Stimulated activated CD8-positive, alpha-beta memory T cell treated with anti-CD3 and anti-CD28 coated beads, Interleukin-2, amount 100 ng/mL, for 1 hour (primary cell): ENCODE data around the gene LIFR.
"Not testable (repeated sequence)": the region's sequence is repeated elsewhere in the genome, so short reads cannot be mapped to it uniquely, and the experiment has no call there.

ENCODE experiments used
- DNase-seq, 2 donors: peaks; one replicate each; pipeline ENCODE4 v3.0.0-alpha.2; 2020; ENCODE audit warnings: low read depth in 2 of 2

LIFR gene

GRCh38 chr5:38516649-38517048 is 39.8 kb downstream of the LIFR start:
- not testable (repeated sequence) for DNase-seq

- no peak for DNase-seq
Observed at GRCh38 chr5:38515646-38516045, 40.8 kb downstream of the LIFR start.

GRCh38 chr5:38515092-38515491 is 41.4 kb downstream of the LIFR start:
- no peak for DNase-seq

- DNase-seq: no peak
Observed at GRCh38 chr5:38509185-38509584, 47.3 kb downstream of the LIFR start.

- no peak for DNase-seq
Observed at GRCh38 chr5:38506302-38506701, 50.1 kb downstream of the LIFR start.

- no peak for DNase-seq
Observed at GRCh38 chr5:38500573-38501260, 55.7 kb downstream of the LIFR start.

- DNase-seq: no peak
Observed at GRCh38 chr5:38497946-38498345, 58.5 kb downstream of the LIFR start.

GRCh38 chr5:38494763-38495162 is 61.7 kb downstream of the LIFR start:
- no peak for DNase-seq

- no peak for DNase-seq
Observed at GRCh38 chr5:38494175-38494574, 62.3 kb downstream of the LIFR start.

GRCh38 chr5:38483805-38484398 is 72.5 kb downstream of the LIFR start:
- no peak for DNase-seq

- no peak for DNase-seq
Observed at GRCh38 chr5:38479315-38479904, 77.0 kb downstream of the LIFR start.

- no peak for DNase-seq
Observed at GRCh38 chr5:38478878-38479277, 77.6 kb downstream of the LIFR start.

GRCh38 chr5:38478166-38478565 is 78.3 kb downstream of the LIFR start:
- DNase-seq: no peak

- DNase-seq: no peak
Observed at GRCh38 chr5:38473008-38473407, 83.4 kb downstream of the LIFR start.

GRCh38 chr5:38472541-38472940 is 83.9 kb downstream of the LIFR start:
- DNase-seq: no peak

GRCh38 chr5:38471709-38472108 is 84.7 kb downstream of the LIFR start:
- DNase-seq: no peak

GRCh38 chr5:38469707-38470267 is 86.7 kb downstream of the LIFR start:
- DNase-seq: no peak

- DNase-seq: no peak
Observed at GRCh38 chr5:38468978-38469706, 87.3 kb downstream of the LIFR start.

- DNase-seq: no peak
Observed at GRCh38 chr5:38468202-38468673, 88.2 kb downstream of the LIFR start.

- no peak for DNase-seq
Observed at GRCh38 chr5:38467353-38468040, 88.9 kb downstream of the LIFR start.

GRCh38 chr5:38466424-38467189 is 89.8 kb downstream of the LIFR start:
- DNase-seq: no peak
